Measurements from ENCODE around the gene IQSEC1.

IQSEC1 gene

DNA sequence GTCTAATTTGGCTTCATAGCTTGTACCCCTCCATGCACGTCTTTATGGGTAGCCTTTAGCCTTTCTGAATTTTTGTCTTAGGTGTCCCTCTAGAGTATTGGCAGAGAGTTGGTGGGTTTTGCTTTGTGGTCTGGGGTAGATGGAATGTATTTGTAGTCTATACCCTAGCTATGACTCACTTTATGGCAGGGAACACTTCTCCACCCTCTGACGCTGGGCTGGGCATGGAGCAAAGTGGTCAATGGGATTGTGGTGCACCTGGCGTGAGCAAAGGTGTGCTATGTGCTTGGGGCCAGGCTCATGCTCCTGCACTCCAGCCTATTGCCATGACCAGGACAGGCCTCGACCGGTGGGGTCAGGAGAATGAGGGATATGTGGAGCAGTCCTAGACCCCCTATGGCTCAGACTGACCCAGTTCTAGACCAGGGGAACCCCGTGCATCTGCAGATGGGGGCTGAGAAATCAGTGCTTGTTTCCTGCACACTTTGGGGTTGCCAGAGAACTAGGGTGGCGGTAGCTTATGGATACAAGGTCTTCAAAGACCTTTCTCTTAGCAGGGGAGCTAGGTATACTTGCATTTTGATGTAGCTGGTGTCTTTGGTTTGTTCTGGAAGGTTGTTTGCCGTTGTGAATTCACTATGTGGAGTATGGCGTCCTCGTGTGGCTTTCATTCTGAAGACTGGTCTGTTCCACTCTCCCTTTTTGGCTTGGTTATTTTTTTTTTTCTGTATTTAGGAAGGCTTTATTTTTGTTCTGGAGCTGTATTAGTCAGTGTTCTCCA is 182.4 kb downstream of the IQSEC1 start:
- no peaks in the 10 kb centered on the region for H3K9me3 Mint-ChIP-seq
- peaks cover 13% of the 10 kb centered on the region for H3K27me3 Mint-ChIP-seq (ENCODE audit: low read depth, poor library complexity)
- no peak overlapping the region for H3K27ac Mint-ChIP-seq

GRCh38 chr3:12886736-12887135 is 186.5 kb downstream of the IQSEC1 start:
- TF ChIP-seq, protein P1, sequence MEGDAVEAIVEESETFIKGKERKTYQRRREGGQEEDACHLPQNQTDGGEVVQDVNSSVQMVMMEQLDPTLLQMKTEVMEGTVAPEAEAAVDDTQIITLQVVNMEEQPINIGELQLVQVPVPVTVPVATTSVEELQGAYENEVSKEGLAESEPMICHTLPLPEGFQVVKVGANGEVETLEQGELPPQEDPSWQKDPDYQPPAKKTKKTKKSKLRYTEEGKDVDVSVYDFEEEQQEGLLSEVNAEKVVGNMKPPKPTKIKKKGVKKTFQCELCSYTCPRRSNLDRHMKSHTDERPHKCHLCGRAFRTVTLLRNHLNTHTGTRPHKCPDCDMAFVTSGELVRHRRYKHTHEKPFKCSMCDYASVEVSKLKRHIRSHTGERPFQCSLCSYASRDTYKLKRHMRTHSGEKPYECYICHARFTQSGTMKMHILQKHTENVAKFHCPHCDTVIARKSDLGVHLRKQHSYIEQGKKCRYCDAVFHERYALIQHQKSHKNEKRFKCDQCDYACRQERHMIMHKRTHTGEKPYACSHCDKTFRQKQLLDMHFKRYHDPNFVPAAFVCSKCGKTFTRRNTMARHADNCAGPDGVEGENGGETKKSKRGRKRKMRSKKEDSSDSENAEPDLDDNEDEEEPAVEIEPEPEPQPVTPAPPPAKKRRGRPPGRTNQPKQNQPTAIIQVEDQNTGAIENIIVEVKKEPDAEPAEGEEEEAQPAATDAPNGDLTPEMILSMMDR (IDR thresholded peaks at IDR 0.05): no peak
- Mint-ChIP-seq H3K36me3 (ENCODE audit: low read depth) (no peaks in the 10 kb centered on the region), H3K4me3 (no peak overlapping the region), H3K4me1 (peaks cover 23% of the 10 kb centered on the region), H3K27ac (no peak overlapping the region), H3K27me3 (ENCODE audit: low read depth, poor library complexity) (peaks cover 11% of the 10 kb centered on the region), H3K9me3 (no peaks in the 10 kb centered on the region)
- DNase-seq: no peak

More for the DNA sequence above, 182.4 kb downstream of the IQSEC1 start:
- no peak overlapping the region for H3K4me3 Mint-ChIP-seq
- no peak for DNase-seq
- TF ChIP-seq, protein P1 (IDR thresholded peaks at IDR 0.05): no peak
- no peaks in the 10 kb centered on the region for H3K36me3 Mint-ChIP-seq (ENCODE audit: low read depth)
- H3K4me1 Mint-ChIP-seq: peaks cover 33% of the 10 kb centered on the region

DNA sequence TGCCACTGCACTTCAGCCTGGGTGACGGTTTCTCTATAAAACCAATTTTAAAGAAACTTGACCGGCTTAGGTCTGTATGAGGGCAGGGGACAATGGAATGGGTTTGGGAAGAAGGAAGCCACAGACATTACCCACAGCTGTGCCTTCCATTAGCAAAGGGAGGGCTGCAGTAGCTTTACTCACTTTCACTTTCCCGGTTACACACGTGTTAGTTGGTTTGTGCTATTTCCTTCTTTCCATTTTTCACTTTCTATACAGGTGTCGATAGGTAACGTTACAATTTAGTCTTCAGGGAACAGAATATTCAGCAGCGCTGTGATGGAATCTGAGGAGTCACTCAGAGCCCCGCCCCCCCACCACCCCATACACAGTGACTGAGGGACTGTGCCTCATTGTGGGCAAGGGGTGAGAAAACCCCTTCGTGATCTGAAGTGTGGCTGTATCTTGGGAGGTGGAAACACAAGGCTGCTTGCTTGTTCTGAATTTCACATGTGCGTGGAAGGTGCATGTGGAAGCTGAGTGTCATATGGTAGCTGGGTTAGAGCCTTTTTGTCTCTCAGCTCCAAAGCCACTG is 187.0 kb downstream of the IQSEC1 start:
- no peak for DNase-seq

GRCh38 chr3:12885583-12885930 is 187.7 kb downstream of the IQSEC1 start:
- Mint-ChIP-seq H3K27me3 (ENCODE audit: low read depth, poor library complexity) (peaks cover 10% of the 10 kb centered on the region), H3K9me3 (no peaks in the 10 kb centered on the region), H3K4me1 (peaks cover 22% of the 10 kb centered on the region), H3K27ac (no peak overlapping the region), H3K36me3 (ENCODE audit: low read depth) (no peaks in the 10 kb centered on the region), H3K4me3 (no peak overlapping the region)
- DNase-seq: no peak
- TF ChIP-seq, protein P1 (IDR thresholded peaks at IDR 0.05): no peak

More for the DNA sequence above, 187.0 kb downstream of the IQSEC1 start:
- H3K27me3 Mint-ChIP-seq (ENCODE audit: low read depth, poor library complexity): peaks cover 10% of the 10 kb centered on the region
- no peak overlapping the region for H3K4me3 Mint-ChIP-seq
- TF ChIP-seq, protein P1 (IDR thresholded peaks at IDR 0.05): no peak
- no peaks in the 10 kb centered on the region for H3K9me3 Mint-ChIP-seq
- no peak overlapping the region for H3K27ac Mint-ChIP-seq
- H3K36me3 Mint-ChIP-seq (ENCODE audit: low read depth): no peaks in the 10 kb centered on the region
- H3K4me1 Mint-ChIP-seq: peaks cover 22% of the 10 kb centered on the region

DNA sequence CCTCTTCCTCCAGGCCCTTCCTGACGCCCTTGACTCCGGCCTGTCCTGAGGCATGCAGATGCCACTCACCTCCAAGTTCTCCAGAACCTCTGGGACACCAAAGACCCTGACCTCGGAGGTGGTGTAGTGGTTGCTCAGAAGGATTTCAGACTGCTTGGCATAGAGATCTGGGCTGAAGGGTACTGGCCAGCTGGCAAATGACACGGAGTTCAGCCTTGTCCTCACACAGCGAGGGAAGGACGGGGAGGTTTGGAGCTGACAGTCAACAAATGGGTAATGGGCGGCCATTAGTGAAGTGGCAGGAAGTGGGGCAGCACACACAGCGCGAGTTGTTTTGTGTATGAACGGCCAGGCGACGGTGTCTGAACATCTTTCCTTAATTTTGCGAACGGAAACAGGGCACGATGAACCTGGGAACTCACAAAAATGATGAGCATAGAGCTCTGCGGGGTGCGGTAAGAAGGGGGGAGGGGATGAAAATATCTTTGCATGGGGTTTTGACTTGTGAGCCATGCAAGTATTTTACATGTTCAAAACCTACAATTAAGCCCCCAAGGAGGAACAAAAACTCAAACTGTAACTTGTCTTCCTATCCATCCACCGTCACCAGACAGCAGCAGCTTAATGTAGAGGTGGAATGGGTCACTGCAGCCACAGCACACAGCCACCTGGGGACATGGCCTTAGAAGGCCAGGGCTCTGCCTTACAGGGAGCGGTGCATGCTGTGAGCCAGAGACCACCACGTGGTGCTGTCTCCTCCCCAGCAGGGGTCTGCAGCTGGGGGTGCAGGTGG is 188.2 kb downstream of the IQSEC1 start:
- Mint-ChIP-seq H3K27ac (no peak overlapping the region), H3K27me3 (ENCODE audit: low read depth, poor library complexity) (peaks cover 10% of the 10 kb centered on the region), H3K36me3 (ENCODE audit: low read depth) (no peaks in the 10 kb centered on the region), H3K4me1 (peaks cover 22% of the 10 kb centered on the region), H3K4me3 (no peak overlapping the region), H3K9me3 (no peaks in the 10 kb centered on the region)
- DNase-seq: no peak
- TF ChIP-seq, protein P1 (IDR thresholded peaks at IDR 0.05): no peak

All from nephron progenitor cell (in vitro differentiated cells).